A673 (cell line): ENCODE measurements around the gene ATP6V0D1.
"Not testable (repeated sequence)": the region's sequence is repeated elsewhere in the genome, so short reads cannot be mapped to it uniquely, and the experiment has no call there.

Experiments used
- EZH2 ChIP-seq: fragments of 200-600 bp; sonication (generic); IDR thresholded peaks from 2 replicates; pipeline ENCODE4 v1.6.1; 2017; ENCODE audit warnings: borderline replicate concordance, low read depth, mild to moderate bottlenecking, mixed read lengths, antibody characterized with exemption, low read length; ENCODE audit not compliant: poor library complexity, severe bottlenecking
- TF ChIP-seq, protein P1 (sequence below): fragments of 300-800, 200-600 bp; sonication (generic); conservative IDR thresholded peaks from 2 replicates; pipeline ENCODE4 v1.5.1; 2017; ENCODE audit warnings: low read depth, mild to moderate bottlenecking, antibody characterized with exemption, low read length, moderate library complexity, mixed read lengths

DNA sequence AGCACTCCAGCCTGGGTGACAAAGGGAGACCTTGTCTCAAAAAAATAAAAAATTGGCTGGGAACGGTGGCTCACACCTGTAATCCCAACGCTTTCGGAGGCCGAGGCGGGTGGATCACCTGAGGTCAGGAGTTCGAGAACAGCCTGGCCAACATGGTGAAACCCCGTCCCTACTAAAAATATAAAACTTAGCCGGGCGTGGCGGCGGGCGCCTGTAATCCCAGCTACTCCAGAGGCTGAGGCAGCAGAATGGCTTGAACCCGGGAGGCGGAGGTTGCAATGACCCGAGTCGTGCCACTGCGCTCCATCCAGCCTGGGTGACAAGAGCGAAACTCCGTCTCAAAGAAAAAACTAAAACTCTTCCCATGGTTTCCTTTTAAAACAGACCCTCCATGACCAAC is 65.5 kb downstream of the ATP6V0D1 start:
- TF ChIP-seq, protein P1, sequence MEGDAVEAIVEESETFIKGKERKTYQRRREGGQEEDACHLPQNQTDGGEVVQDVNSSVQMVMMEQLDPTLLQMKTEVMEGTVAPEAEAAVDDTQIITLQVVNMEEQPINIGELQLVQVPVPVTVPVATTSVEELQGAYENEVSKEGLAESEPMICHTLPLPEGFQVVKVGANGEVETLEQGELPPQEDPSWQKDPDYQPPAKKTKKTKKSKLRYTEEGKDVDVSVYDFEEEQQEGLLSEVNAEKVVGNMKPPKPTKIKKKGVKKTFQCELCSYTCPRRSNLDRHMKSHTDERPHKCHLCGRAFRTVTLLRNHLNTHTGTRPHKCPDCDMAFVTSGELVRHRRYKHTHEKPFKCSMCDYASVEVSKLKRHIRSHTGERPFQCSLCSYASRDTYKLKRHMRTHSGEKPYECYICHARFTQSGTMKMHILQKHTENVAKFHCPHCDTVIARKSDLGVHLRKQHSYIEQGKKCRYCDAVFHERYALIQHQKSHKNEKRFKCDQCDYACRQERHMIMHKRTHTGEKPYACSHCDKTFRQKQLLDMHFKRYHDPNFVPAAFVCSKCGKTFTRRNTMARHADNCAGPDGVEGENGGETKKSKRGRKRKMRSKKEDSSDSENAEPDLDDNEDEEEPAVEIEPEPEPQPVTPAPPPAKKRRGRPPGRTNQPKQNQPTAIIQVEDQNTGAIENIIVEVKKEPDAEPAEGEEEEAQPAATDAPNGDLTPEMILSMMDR: not testable (repeated sequence)
- not testable (repeated sequence) for TF ChIP-seq EZH2
